SU-DHL-6 (cell line): ENCODE results near the gene SUPT6H.

Experiments
- CTCF ChIP-seq: fragments of 200-600 bp; sonication (generic); IDR thresholded peaks from one replicate; pipeline ENCODE4 v1.5.1; 2017; ENCODE audit warnings: antibody characterized with exemption, mild to moderate bottlenecking, low read length, moderate library complexity; ENCODE audit not compliant: insufficient read depth, poor library complexity, severe bottlenecking
- EZH2phosphoT487 ChIP-seq: fragments of 200-600 bp; sonication (generic), shearing (Covaris generic); conservative IDR thresholded peaks from 2 replicates; pipeline ENCODE4 v1.6.1; 2018; ENCODE audit warnings: mild to moderate bottlenecking, antibody characterized with exemption, low read length, moderate library complexity, mixed read lengths

DNA sequence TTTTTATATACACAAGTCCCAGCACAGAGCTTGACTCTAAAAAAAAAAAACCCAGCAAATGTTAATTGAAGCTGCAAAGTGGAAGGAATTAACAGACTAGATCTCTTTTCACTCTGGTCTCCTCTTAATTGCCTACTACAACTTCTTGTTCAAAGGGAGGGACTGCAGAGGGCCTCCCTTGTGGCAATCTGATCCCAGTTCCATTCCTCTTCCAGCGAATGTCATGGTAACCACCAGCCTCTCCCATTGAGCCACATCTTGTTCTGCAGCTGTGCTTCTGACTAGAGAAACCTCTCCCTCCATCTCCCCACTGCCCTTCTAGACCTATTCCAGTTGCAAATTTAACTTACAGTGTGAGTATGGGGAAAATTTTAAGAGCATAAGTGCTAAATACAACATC, 5.9 kb downstream of the SUPT6H start:
- TF ChIP-seq CTCF = no peak
- no peak for TF ChIP-seq EZH2phosphoT487
